ENCODE data around the gene HNRNPAB. TPM values are rescaled to one million over a fixed set of nuclear protein-coding genes. Genes with fewer than 3 reads are reported as not detected.
A peak's percentile ranks its signal among the peaks of the same experiment; 100 is the strongest.

The HNRNPAB gene
- total and polyA plus RNA-seq, 9 of the 15 experiments (the other 6 are each of a cell fraction or from before 2014, with no cell fraction given): 34.6 to 425 (median 236) TPM

- no peak for TF ChIP-seq ZHX1 (conservative IDR thresholded peaks at IDR 0.05; ENCODE audit: low read length)
- TF ChIP-seq FOXK2 (conservative IDR thresholded peaks at IDR 0.05 in 1 of 2, IDR thresholded peaks at IDR 0.05 in 1 of 2; ENCODE audit: low read depth in 2 of 2): no peak
- TF ChIP-seq KLF16 (IDR thresholded peaks at IDR 0.05): no peak
- 0 out of 2 replicates have a peak, but pooled peaks have one; percentile 15 for TF ChIP-seq SMAD3 (CRISPR knock-in tag; conservative IDR thresholded peaks at IDR 0.05)
- peak; percentile 58 for TF ChIP-seq SUPT5H (IDR thresholded peaks at IDR 0.05)
- no peak for TF ChIP-seq POLR2AphosphoS2 (IDR thresholded peaks at IDR 0.05; ENCODE audit: low read length)
- no peak for TF ChIP-seq TFAM (CRISPR knock-in tag; conservative IDR thresholded peaks at IDR 0.05)
- TF ChIP-seq POLR2H (tag; IDR thresholded peaks at IDR 0.05; ENCODE audit: low read depth): no peak
- no peak for TF ChIP-seq CREB3L1 (IDR thresholded peaks at IDR 0.05; ENCODE audit: borderline replicate concordance, low read depth)
- TF ChIP-seq TAF1 (IDR thresholded peaks at IDR 0.05; ENCODE audit: control insufficient read depth, extremely low read depth, insufficient read depth, low read length, severe bottlenecking): peak; percentile 8
- no peak for TF ChIP-seq BRD4 (IDR thresholded peaks at IDR 0.05)
- no peak for TF ChIP-seq ZZZ3 (IDR thresholded peaks at IDR 0.05)
- no peak for TF ChIP-seq NFATC3 (IDR thresholded peaks at IDR 0.05)
- TF ChIP-seq, protein P1, sequence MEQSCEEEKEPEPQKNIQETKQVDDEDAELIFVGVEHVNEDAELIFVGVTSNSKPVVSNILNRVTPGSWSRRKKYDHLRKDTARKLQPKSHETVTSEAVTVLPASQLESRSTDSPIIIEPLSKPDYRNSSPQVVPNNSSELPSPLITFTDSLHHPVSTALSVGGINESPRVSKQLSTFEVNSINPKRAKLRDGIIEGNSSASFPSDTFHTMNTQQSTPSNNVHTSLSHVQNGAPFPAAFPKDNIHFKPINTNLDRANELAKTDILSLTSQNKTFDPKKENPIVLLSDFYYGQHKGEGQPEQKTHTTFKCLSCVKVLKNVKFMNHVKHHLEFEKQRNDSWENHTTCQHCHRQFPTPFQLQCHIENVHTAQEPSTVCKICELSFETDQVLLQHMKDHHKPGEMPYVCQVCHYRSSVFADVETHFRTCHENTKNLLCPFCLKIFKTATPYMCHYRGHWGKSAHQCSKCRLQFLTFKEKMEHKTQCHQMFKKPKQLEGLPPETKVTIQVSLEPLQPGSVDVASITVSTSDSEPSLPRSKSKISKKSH (CRISPR knock-in tag; IDR thresholded peaks at IDR 0.05): no peak
- TF ChIP-seq XRCC4 (IDR thresholded peaks at IDR 0.05; ENCODE audit: extremely low read depth, insufficient read depth, insufficient read length): no peak
- TF ChIP-seq CSDE1 (IDR thresholded peaks at IDR 0.05): no peak
- TF ChIP-seq FOXM1 (IDR thresholded peaks at IDR 0.05; ENCODE audit: low read depth): no peak
- no peak; the same call in 1 of the 2 replicates for TF ChIP-seq FOXM1 (CRISPR knock-in tag; IDR thresholded peaks at IDR 0.05; ENCODE audit: low read depth)
- TF ChIP-seq RBM25 (IDR thresholded peaks at IDR 0.05; ENCODE audit: low read depth, low read length, severe bottlenecking): no peak
- no peak for TF ChIP-seq NCOA2 (IDR thresholded peaks at IDR 0.05; ENCODE audit: partially characterized antibody in 2 of 2)
- TF ChIP-seq, protein P2, sequence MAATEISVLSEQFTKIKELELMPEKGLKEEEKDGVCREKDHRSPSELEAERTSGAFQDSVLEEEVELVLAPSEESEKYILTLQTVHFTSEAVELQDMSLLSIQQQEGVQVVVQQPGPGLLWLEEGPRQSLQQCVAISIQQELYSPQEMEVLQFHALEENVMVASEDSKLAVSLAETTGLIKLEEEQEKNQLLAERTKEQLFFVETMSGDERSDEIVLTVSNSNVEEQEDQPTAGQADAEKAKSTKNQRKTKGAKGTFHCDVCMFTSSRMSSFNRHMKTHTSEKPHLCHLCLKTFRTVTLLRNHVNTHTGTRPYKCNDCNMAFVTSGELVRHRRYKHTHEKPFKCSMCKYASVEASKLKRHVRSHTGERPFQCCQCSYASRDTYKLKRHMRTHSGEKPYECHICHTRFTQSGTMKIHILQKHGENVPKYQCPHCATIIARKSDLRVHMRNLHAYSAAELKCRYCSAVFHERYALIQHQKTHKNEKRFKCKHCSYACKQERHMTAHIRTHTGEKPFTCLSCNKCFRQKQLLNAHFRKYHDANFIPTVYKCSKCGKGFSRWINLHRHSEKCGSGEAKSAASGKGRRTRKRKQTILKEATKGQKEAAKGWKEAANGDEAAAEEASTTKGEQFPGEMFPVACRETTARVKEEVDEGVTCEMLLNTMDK (IDR thresholded peaks at IDR 0.05; ENCODE audit: borderline replicate concordance, insufficient read depth, low read depth, low read length, poor library complexity, severe bottlenecking): no peak
Observed at GRCh38 chr5:178212241-178213002, 8.1 kb downstream of the HNRNPAB start (continued).

Measured in K562 (cell line).